Measurements from ENCODE around the gene CD2. TPM values are rescaled to one million over a fixed set of nuclear protein-coding genes. Genes with fewer than 3 reads are reported as not detected.
A peak's percentile ranks its signal among the peaks of the same experiment; 100 is the strongest.
"Not testable (repeated sequence)": the region's sequence is repeated elsewhere in the genome, so short reads cannot be mapped to it uniquely, and the experiment has no call there.

Gene CD2
- total and polyA plus RNA-seq, 8 donors, result 0.16 to 1.9 (median 0.79) TPM

- no peak for DNase-seq
- no peaks in the 10 kb centered on the region for H3K4me1 ChIP-seq
- intact Hi-C loops (cut with DNase I), result no loop called here
- WGBS, 2 donors, result 63 to 68% methylated on average over 4 of the region's 4 CpGs
- H3K4me3 ChIP-seq, result no peak overlapping the region
- H3K27me3 ChIP-seq, result no peaks in the 10 kb centered on the region
- no peaks in the 10 kb centered on the region for H3K9me3 ChIP-seq
- FAIRE-seq, result no peak
- H3K27ac ChIP-seq, result no peak overlapping the region
- no peak for ATAC-seq
- TF ChIP-seq CTCF (IDR thresholded peaks at IDR 0.05), result no peak
- H3K36me3 ChIP-seq, result no peaks in the 10 kb centered on the region
These were observed 3.1 kb upstream of the CD2 start for GRCh38 chr1:116751146-116751545.

- FAIRE-seq, result no peak
These were observed 2.6 kb upstream of the CD2 start for GRCh38 chr1:116751621-116752020.

GRCh38 chr1:116753312-116753711, 918 bp upstream of the CD2 start:
- Histone ChIP-seq H3K4me3 (no peak overlapping the region), H3K4me1 (no peaks in the 10 kb centered on the region), H3K27ac (no peak overlapping the region), H3K36me3 (no peaks in the 10 kb centered on the region), H3K27me3 (no peaks in the 10 kb centered on the region), H3K9me3 (no peaks in the 10 kb centered on the region)
- FAIRE-seq (no peak), ATAC-seq (no peak), DNase-seq (no peak)
- TF ChIP-seq CTCF (IDR thresholded peaks at IDR 0.05), result no peak
- intact Hi-C loops (cut with DNase I), result no loop called here
- WGBS, 2 donors, result 54 to 76% methylated on average over 3 of the region's 3 CpGs

More at GRCh38 chr1:116751621-116752020, 2.6 kb upstream of the CD2 start:
- Histone ChIP-seq H3K4me1 (no peaks in the 10 kb centered on the region), H3K36me3 (no peaks in the 10 kb centered on the region), H3K27ac (no peak overlapping the region), H3K4me3 (no peak overlapping the region), H3K9me3 (no peaks in the 10 kb centered on the region), H3K27me3 (no peaks in the 10 kb centered on the region)
- WGBS, 2 donors, result 23 to 34% methylated on average over 1 of the region's 1 CpG
- DNase-seq (no peak), ATAC-seq (no peak)
- intact Hi-C loops (cut with DNase I), result no loop called here
- TF ChIP-seq CTCF (IDR thresholded peaks at IDR 0.05), result no peak

GRCh38 chr1:116755066-116755465, 836 bp downstream of the CD2 start:
- Histone ChIP-seq H3K4me1 (no peaks in the 10 kb centered on the region), H3K36me3 (no peaks in the 10 kb centered on the region), H3K4me3 (no peak overlapping the region), H3K27me3 (no peaks in the 10 kb centered on the region), H3K9me3 (no peaks in the 10 kb centered on the region), H3K27ac (no peak overlapping the region)
- DNase-seq (no peak), FAIRE-seq (no peak), ATAC-seq (no peak)
- TF ChIP-seq CTCF (IDR thresholded peaks at IDR 0.05), result no peak
- WGBS, 2 donors, result 90 to 95% methylated on average over 8 of the region's 8 CpGs
- intact Hi-C loops (cut with DNase I), result no loop called here

- Histone ChIP-seq H3K4me1 (no peaks in the 10 kb centered on the region), H3K9me3 (no peaks in the 10 kb centered on the region), H3K27ac (no peak overlapping the region), H3K27me3 (no peaks in the 10 kb centered on the region), H3K4me3 (no peak overlapping the region), H3K36me3 (no peaks in the 10 kb centered on the region)
- TF ChIP-seq CTCF (IDR thresholded peaks at IDR 0.05), result no peak
- no peak for FAIRE-seq
- intact Hi-C loops (cut with DNase I), result no loop called here
- no peak for ATAC-seq
- WGBS, 2 donors, result 87 to 93% methylated on average over 4 of the region's 4 CpGs
- no peak for DNase-seq
These were observed 1.5 kb downstream of the CD2 start for GRCh38 chr1:116755681-116756080.

GRCh38 chr1:116756092-116756491, 1.9 kb downstream of the CD2 start:
- H3K4me1 ChIP-seq; FAIRE-seq; H3K27me3 ChIP-seq; ATAC-seq; intact Hi-C loops (cut with DNase I); H3K27ac ChIP-seq; H3K36me3 ChIP-seq; H3K9me3 ChIP-seq; DNase-seq: not testable (repeated sequence)
- H3K4me3 ChIP-seq, result peak overlapping the region in 1 of 4 donors; percentile 10
- 94% methylated on average over 7 to 8 of the region's 8 CpGs for WGBS, 2 donors

GRCh38 chr1:116758456-116758815, 4.2 kb downstream of the CD2 start:
- intact Hi-C loops (cut with DNase I), result not testable (repeated sequence)
- WGBS, 2 donors, result 88 to 90% methylated on average over 4 to 5 of the region's 5 CpGs

More at GRCh38 chr1:116758456-116758815, 4.2 kb downstream of the CD2 start:
- H3K4me3 ChIP-seq, H3K27me3 ChIP-seq, H3K4me1 ChIP-seq, H3K9me3 ChIP-seq, DNase-seq, FAIRE-seq, ATAC-seq, H3K36me3 ChIP-seq, H3K27ac ChIP-seq: not testable (repeated sequence)
